Superior temporal gyrus (tissue), 1 donor: ENCODE results near the gene OVCH2.
"Not testable (repeated sequence)": the region's sequence is repeated elsewhere in the genome, so short reads cannot be mapped to it uniquely, and the experiment has no call there.

ENCODE experiments used
- DNase-seq: peaks from one replicate; pipeline ENCODE4 v3.0.0-alpha.2; 2016; ENCODE audit errors: extremely low spot score

OVCH2 gene

DNA sequence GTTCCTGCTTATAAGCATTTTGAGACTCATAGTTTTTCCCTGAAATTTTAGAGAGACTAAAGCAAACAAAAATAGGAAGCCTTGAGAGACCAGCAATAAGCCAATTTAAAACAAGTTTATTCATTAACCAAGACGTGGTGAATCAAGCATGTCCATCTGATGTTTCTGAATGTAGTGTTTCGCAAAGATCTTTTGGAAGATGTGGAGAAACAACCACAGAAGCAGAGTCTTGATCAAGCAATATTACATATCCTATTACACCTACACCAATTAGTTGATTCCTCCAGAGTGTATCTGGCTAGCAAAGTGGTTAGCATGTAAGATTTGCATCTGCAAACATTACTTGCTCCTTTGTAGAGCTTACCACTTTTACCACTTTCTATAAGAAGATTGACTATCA lies at the start of gene OVCH2:
Gene OVCH2, minus strand, starts transcription at position 101 of the 400 bp plus-strand sequence. Its CDS starts 83 bp downstream, at position 18.
- no peak for DNase-seq

- no peak for DNase-seq
Measured at GRCh38 chr11:7749456-7749855, 43.2 kb upstream of the OVCH2 start.

- not testable (repeated sequence) for DNase-seq
Measured at GRCh38 chr11:7734767-7735166, 28.5 kb upstream of the OVCH2 start.

DNA sequence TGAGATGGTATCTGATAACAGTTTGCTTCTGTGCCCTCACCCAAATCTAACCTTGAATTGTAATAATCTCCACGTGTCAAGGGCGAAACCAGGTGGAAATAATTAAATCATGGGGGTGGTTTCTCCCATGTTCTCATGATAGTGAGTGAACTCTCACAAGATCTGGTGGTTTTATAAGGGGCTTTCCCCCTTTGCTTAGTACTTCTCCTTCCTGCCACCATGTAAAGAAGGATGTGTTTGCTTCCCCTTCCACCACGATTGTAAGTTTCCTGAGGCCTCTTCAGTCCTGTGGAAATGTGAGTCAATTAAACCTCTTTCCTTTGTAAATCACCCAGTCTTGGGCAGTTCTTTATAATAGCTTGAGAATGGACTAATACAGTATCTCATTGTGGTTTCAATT lies 8.5 kb upstream of the OVCH2 start:
- no peak for DNase-seq

DNA sequence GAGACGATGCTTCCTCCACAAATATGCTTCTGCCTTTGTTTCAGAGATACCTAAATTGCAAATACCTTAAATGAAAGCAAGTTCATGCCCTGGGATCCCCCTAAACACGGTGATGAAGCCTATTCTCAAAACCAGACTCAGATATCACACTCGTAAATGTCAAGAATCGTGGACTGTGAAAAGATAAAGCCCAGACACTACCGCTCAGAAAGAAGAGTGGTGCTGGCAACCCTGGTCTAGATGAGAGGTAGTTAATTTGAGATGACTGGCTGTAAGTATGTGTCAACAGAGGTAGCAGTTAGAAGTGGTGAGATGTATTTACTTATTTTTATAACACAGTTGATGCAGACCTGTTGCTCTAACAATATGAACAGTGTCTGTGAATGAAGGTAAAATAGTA lies 2.5 kb downstream of the OVCH2 start:
- DNase-seq, result no peak

- no peak for DNase-seq
Measured at GRCh38 chr11:7696424-7696823, 9.9 kb downstream of the OVCH2 start.

GRCh38 chr11:7694235-7694634 lies 12.0 kb downstream of the OVCH2 start:
- DNase-seq, result no peak

DNA sequence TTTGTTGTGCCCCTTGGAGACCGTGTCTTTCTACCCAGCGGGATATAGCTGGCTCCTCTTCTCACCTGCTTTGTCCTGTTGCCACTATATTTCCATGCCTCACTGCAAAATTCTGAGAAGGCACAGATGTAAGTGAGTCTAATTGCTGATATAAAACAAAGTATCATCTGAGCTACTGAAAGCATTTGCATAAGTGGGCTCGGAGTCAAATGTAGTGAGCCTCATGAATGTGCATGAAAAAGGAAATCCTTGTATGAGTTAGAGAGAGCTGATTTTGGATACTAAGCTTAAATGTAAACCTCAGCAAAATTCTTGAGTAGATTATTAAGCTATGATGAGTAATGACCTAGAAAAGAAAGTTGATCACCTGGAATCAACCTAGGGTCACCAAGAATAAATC lies 13.9 kb downstream of the OVCH2 start:
- no peak for DNase-seq

DNA sequence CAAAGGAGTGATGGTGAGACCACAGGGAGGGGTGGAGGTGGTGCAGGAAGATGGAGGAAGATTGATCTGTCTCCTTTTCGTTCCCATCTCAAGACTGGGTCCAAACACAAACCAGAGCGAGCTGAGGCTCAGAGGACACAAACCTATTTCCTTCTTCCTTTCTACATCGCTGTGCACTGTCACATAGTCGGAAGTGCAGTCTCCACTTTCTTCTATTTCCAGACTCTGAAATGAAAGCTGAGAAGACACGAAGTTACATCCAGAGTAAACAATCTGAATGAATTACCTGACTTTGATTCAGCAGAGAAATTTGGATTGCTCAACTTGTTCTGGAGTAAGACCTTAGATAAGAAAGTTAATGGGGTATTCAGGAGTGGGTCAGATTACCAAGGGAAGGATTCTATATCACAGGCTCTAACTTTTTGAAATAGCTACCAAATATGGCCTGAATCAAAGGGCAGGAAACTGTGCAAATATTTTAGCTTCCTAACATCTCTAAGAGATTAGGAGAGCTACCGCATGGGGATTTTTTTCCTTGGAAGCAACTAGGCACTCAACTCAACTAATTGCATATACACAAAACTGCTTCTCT lies 14.4 kb downstream of the OVCH2 start:
- DNase-seq, result no peak

DNA sequence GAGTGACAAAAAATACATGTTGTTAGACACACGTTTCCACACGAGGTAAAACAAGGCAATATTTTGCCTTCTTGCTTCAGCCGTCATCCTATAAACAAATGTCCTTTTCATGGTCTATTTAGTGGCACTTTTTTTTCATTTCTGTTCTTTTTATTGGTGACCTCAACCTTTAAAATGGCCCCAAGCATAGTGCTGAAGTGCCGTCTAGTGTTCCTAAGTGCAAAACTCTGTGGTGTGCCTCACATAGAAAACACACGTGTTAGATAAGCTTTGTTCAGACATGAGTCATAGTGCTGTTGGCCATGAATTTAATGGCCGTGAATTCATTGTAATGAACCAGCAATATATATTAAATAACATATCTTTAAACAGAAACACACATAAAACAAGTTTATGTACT lies 15.6 kb downstream of the OVCH2 start:
- no peak for DNase-seq

- DNase-seq, result no peak
Measured at GRCh38 chr11:7689239-7689638, 17.0 kb downstream of the OVCH2 start.

DNA sequence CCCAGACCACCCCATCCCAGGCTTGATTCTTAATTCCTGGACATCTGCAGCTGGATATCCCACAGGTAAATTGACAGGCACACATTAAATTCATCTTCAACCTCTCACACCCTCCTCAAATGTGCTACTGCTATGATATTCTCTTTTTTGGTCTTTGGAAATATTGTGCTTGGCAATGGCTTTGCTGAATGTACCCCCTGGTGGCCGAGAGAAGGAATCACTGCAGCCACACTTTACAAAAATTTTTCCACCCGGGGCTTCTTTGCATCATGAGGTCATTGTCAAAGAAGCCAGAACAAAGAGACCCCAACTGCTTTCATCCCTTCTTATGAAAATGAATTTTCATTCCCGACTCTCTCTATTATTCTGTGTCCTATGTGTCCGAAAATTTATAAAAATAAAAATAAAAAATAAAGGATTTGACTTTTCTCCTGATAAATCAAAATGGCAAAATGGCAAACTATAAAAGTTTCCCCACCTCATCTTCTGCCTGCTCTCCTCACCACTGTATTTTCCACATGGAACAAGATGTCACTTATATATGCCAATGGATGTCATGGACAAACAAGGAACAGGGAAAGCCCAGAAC lies 17.9 kb downstream of the OVCH2 start:
- DNase-seq, result peak; percentile 76

GRCh38 chr11:7687386-7687785 lies 18.9 kb downstream of the OVCH2 start:
- no peak for DNase-seq

DNA sequence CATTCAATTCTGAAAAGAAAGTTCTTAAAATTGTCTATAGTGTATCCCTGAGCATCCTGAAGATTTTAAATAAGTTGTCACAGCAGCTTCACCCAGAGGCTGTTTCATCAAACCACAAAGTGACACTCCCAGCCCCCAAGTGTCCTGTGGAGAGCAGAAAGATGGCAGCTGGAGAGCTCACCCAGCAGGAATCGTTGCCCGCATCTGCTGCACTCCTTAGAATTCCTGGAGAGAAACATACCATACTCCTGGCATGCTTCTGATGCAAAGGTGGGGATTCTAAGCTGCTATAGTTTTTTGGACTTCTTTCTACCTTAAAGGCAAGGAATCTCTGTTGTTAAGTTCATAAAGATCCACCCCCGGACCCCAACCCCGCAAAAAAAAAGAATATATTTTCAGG lies 19.5 kb downstream of the OVCH2 start:
- no peak for DNase-seq

GRCh38 chr11:7683571-7683970 lies 22.7 kb downstream of the OVCH2 start:
- no peak for DNase-seq

DNA sequence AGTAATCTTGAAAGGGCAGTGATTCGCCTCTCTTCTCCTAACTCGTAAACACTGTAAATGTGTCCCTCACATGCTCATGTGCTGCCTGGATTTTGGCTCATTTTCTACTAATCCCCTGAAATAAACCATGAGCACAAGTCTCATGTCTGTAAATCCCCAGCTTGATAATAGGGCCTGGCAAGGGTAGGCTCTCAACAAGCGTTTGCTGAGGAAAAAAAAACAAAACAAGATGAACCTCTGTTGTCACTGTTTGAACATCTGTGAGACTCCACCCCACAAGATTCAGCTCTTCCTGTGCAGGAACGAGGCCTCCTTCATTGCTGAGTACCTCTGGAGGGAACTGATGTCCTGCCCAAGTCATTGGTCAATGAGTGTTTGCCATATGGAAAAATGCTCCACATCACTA lies 28.5 kb downstream of the OVCH2 start:
- DNase-seq, result no peak

DNA sequence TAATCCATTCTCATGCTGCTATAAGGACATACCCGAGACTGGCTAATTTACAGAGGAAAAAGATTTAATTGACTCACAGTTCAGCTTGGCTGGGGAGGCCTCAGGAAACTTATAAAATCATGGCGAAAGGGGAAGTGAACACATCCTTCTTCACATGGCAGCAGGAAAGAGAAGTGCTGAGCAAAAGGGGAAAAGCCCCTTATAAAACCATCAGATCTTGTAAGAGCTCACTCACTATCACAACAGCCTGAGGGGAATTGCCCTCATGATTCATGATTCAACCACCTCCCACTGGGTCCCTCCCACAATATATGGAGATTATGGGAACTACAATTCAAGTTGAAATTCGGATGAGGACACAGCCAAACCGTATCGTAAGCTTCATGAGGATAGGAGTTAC lies 29.2 kb downstream of the OVCH2 start:
- DNase-seq, result no peak

GRCh38 chr11:7675631-7676030 lies 30.6 kb downstream of the OVCH2 start:
- DNase-seq, result no peak

- no peak for DNase-seq
Measured at GRCh38 chr11:7673724-7674434, 32.4 kb downstream of the OVCH2 start.

DNA sequence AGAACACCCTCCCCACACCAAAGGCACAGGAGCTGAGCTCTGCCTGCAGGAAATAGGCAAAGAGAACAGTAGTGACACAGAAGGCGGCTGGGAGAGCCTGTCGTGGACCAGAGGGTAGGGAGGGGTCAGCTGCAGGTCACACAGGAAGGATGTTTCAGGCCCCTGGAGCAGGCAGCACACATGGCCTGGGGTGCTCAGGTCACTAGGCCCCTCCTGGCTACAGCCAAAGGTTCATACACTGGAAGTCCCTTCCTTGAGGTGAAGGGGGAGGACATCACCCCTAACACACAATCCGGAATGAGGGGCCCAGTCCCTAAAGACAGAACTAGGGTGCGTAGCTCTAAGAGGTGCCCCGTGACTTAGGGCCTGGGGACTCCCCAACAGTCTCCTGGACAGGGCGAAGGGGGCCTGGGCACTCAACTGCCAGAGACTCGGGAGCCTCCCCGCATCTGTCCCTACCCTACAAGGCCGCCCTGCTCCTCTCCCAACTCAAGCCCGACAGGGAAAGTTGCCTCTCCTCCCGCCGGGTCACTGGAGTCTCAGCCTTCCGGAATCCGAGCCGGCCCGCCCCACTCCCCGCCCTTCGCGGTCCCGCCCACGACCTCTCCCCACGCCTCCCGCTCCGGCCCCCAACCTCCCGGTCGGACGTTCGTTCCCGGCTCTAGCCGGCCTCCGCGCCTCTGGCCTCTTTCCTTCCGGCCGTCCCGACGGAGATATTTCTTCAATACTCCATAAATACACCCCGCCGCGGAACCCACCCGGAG lies 33.1 kb downstream of the OVCH2 start, which contains the start of gene CYB5R2:
Gene CYB5R2, minus strand, starts transcription at position 541 of the 764 bp plus-strand sequence. CDS start 675 bp downstream, outside the sequence.
- DNase-seq, result no peak

DNA sequence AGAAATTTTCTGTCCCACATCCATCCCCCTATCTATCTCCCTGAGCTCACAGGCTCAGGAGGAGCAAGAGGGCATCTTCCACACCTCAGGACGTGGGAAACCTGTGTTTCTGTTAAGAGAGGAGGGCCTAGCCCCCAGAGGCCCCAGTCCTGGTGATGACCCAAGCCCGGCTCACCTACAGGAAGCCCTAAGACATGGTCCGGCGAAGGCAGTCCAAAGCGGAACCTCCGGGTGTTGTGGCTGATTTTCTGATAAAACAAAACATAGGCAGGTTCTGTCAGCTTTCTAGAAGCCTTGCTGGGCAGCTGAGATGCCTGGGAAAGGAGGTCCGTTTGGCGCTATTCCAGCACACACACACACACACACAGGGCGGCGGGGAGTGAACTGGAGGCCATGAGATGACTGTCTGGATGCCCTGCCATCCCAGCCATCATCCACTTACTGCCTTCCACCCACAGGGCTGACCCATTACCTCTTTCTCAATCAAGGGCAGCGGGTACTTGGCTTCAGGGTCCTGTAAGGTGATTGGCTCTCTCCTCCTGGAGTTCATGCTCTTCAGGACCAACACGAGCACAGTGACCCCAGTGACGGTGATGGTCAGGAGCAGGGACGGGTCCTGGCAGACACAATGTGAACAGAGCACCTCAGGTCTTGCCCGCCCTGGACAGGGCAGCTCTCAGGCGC lies 33.9 kb downstream of the OVCH2 start:
- DNase-seq, result no peak
